HG03039 (cell line): ENCODE data around the gene RAB6B.

ENCODE experiments used
- ATAC-seq: cut with Tn5 transposase; IDR thresholded peaks from one replicate; pipeline ENCODE4 v1.9.1; 2021; ENCODE audit warnings: mild to moderate bottlenecking, moderate library complexity; ENCODE audit not compliant: unreplicated experiment

Gene RAB6B

DNA sequence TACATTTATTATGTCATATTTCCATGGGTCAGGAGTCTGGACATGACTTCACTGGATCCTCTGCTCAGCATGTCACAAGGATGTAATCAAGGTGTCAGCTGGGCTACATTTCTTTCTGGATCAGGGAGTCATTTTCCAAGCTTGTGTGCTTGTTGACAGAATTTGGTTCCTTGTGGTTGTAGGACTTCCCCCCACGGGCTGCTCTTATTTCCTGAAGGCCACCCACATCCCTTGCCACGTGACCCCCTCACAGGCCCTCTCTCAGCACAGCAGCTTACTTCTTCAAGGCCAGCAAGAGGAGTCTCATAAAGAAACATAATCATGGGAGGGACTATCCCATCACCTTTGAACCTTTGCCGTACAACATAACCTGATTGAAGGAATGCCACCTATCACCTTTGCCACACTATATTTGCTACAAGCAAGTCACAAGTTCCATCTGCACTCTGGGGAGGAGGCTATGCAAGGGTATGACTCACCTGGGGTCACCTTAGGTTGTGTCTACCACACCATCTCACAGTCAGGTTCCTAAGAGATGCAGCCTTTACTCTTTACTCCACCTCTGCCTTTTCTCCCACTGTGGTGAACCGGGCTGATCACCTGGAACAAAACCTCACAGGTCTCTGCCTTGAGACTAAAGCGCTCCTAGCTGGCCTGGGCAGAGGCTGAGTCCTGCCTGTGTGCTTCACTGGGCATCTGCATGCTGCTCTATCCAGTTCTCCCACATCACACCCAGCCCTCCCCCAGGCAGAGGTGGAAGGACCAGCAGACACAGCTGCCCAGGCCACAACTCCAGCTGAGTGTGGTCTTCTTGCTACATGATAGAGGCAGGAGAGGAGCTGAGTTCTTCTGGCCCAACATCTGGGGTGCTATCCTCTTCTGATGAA lies 13.5 kb downstream of the RAB6B start:
- no peak for ATAC-seq

DNA sequence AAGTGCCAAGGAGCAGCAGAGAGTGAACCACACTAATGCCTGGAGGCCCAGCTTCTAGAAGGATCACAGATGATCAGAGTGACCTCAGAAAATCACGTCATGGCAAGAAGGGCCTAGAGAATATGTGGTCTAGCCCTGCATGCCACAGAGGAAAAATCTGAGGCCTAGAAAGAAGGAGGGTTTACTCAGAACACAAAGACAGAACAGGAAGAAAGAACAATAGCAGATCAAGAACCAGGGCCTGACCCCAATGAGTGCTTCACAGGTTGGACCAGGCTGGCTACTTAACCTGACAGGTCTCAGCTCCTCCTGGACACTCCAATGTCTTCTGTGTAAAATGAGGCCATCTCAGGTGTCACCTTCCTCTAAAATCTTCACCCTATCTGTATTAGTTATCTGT lies 14.2 kb downstream of the RAB6B start:
- ATAC-seq: no peak

DNA sequence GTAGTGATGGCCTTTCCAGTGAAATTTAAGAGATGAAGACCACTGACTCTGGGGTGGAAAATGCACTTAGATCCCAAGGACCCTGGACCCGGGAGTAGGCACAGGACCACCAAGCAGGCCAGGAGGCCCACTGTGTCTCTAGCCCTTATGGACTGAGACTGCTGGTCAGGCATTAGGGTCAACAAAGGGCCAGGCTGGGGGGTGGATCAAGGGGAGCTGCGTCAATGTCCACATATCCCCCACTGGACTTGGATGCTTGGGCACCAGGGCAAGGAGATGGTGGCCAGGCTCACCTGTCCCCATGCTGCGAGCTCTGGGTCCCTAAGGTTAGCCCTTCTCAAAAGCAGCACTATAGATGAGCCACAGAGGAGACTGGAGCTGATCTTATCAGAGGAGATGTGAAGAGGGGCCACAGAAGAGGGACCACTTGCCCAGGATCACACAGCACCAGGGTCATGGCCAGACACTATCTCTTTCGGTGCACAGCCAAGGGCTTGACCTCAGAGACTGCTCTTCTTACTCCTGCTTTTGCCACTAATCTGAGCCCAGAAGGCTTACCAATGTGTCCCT lies 14.7 kb downstream of the RAB6B start:
- ATAC-seq: no peak

DNA sequence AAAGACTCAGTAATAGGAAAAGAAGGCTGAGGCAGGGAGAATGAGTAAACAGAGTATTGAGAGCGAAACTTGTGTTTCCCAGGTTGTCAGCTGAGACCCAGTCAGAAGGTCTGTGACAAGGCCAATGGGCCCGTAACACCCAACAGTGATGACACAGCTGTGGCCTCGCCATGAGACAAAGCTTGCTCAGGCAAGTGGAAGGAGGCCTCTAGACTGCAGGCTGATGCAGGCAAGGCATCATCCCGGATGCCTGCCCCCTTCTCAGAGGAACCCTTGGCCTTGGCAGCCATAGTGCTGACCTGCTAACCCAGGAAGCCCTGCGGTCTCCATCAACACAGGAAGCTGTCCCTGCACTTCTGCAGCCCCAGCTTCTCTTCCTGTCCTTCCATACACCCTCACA lies 15.4 kb downstream of the RAB6B start:
- no peak for ATAC-seq

DNA sequence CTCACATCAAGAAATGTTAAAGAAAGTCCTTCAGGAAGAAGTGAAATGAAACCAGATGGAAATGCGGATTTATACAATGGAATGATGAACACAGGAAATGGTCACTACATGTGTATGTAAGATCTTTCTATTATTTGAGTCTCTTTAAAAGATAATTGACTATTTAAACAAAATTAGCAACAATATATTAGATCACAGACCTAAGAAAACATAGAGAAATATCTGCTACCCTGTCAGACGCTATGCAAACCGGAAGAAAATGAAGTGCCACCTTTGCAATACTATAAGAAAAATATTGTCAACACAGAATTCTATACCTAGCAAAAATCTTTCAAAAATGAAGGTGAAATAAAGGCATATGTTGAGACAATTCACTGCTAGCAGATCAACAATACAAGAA lies 17.2 kb downstream of the RAB6B start:
- no peak for ATAC-seq

DNA sequence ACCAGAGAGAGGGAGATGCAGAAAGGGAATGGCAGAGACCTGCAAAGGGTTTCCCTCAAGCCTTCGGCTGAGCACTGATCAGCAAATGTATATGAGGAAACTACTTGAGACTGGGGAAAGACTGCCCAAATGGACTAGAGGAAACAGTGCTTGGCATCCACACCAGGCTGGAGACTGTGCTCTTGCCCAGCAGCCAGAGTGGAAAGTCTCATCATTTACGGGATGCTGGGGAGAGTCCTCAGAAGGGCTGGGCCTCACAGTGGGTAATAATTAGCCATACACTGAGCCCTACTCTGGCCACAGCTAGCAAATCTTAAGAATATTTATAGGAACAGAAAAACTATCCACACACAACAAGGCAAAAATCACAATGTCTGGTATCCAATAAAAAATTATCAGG lies 18.5 kb downstream of the RAB6B start:
- ATAC-seq: no peak

DNA sequence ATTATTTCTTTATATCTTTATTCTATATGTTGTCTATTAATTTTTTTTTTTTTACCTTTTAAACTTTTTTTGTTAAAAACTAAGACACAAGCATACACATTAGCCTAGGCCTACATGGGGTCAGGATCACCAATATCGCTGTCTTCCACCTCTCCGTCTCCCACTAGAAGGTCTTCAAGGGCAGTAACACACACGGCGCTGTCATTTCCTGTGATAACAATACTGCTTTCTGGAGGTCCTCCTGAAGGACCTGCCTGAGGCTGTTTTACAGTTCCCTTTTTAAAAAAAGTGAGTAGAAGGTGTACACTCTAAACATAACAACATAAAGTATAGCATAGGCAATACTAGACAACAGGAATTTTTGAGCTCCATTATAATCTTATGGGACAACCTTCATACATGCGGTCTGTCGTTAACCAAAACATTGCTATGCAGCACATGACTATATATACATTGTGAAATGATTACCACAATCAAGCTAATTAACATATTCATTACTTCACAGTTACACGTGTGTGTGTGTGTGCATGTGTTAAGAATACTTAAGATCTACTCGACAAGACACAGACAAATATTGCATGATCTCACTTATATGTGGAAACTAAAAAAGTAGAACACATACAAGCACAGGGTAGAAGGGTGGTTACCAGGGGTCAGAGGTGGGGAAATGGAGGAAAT lies 20.8 kb downstream of the RAB6B start:
- ATAC-seq: no peak

DNA sequence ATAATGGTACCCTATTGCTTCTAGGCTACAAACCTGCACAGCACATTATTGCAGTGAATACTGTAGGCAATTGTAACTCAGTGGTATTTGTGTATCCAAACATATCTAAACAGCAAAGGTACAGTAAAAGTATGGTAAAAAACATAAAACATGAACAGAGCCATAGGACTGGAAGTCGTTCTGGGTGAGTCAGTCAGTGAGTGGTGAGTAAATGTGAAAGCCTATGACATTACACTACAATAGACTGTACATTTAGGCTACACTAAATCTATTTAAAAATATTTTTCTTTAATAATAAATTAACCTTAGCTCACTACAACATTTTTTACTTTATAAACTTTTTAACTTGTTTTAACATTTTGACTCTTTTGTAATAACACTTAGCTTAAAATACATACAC lies 21.3 kb downstream of the RAB6B start:
- ATAC-seq: no peak

DNA sequence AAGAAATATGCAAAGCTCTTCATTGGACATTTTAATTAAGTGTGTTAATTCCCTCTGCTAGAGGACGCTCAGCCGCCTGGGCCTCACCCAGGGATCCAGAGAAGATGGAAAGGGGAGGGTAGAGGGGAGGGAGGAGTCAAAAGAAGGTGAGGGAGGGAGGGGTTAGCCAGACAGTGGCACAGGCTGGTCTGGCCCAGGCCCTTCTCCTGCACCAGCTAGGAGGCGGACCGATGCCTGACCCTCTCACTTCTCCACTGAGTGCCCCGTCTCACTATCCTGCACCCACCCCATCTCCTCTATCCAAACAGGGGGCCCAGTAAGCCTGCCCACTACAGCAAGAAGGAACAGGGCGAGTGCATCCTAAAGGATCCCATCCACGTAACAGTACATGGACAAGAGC lies 22.9 kb downstream of the RAB6B start:
- no peak for ATAC-seq

DNA sequence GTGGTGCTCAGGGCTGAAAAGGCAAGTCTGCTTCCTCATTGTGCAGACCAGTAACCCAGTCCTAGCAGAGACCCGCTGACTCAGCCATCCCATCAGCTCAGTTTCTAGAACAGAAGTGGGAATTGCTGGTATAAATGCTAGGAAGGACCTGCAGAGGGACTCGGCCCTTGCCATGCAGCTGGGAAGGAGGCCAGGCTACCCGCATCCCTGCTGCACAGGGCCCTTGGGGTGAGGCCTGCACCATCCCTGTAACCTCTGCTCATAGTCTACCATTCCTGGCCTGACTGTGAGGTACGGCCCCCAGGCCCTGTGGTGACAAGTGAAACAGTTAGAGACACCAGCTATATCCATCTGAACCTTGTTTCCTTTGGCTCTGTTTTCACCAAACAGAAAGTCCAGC lies 23.5 kb downstream of the RAB6B start:
- no peak for ATAC-seq

DNA sequence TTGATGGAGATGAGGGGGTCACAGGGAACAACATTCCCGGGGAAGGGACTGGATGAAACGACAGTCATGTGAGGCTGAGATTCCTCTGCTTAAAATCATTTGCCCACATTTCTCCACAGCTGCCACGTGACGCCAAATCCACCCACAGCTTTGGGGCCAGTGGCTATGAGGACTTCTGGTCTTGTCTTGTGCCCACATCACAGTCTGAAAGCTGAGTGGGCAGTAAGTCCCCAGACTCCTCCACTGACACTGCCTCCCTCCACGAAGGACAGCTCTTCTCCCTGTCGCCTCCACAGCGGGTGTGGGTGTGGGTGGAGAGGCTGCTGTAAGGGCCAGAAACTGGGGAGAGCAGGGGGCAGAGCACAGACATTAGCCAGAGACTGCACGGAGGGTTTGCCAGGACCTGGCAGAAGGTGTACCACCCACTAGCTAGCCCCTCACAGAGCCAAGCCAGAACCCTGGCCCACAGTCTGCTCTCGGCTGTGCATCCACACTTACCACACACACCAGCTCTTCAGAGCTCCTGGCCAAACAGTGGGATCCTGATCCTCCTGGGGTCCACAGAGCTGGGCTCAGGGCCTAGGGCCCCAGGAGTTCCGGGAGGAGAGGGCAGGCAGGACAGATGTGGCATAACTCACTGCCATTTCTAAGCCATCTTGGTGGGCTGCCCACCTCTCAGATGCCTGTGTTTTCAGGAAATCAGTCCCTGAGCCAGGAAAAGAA lies 24.2 kb downstream of the RAB6B start:
- no peak for ATAC-seq

DNA sequence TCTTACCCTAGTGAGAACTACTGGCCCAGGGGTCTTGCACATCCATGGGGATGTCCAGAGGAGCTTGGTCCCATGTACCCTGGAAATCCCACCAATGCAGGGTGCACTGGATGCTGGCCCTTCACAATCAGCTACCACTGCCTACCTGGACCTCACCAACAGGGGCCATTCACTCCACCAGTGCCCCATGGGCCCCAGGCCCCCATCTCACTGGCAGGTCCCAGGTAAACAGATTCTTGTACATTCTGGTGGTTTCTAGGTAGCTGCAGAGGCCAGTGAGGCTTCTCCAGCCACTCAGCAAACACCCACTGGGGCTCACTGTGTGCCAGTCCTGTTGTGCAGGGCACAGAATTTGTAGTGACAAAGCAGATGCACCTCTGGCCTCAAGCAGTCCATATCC lies 24.9 kb downstream of the RAB6B start:
- ATAC-seq: no peak

DNA sequence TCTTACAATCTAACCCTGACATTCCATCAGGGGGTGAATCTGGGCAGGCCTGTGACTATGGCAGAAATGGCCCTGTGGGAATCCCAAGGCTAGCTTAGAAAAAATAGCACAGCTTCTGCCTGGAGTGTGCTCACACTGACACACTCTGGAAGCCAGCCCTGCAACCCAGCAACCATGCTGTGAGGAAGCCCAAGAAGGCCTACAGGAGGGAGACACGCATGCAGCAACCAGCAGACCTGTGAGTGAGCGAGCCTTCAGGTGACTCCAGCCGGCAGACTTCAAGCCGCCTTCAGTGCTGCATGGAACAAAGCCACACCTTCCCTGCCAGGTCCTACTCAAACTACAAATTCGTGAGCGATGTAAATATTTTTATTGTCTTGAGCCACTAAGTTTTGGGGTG lies 26.1 kb downstream of the RAB6B start:
- ATAC-seq: no peak

DNA sequence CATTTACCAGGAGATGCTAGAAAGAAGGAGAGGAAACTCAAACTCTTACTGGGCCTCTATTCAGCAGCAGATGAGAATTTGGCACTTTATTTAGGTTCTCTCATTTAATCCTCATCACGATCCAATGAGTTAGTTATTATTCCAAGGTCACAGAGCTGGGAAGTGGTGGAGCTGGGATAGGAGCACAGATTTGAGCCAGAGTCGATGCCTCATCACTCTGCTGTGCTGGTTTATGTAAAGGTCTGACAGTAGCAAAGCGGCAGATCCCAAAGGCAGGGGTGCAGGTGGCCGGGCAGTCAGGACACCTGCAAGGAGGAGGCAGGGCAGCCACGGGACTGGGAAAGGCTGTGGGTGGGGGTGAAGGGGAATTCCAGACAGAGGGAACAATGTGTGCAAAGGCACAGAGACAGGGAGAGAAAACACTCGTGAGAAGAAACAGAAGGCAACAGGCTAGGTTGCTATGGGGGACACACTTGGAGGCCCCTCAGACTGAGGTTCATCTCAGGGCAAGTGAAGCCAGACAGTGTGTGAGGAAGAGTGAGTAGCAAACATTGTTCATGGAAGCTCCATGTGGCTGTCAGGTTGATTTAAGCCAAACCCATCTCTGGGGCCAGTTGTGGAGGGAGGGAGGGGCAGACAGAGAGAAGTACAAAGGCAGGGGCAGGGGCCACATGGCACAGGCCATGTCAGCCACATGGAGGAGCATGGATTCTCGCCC lies 26.8 kb downstream of the RAB6B start:
- ATAC-seq: no peak

DNA sequence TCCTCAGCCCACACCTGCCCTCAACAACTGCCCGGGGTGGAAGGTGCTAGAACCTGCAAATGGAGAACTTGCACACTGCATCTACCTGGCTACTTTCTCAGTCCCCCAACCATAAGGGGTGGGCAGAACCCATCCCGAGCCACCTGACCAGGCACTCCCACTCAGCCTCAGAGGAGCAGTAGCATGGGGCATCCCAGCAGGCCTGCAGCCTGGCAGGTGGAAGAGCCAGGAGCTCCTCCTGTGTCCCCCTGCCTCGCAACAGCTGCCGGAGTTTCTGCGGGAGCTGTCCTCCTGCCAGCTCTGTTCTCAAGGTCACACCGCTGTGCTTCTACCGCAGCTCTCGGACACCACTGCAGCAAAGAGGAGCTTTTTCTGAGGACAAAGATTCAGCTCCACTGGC lies 27.5 kb downstream of the RAB6B start:
- no peak for ATAC-seq

DNA sequence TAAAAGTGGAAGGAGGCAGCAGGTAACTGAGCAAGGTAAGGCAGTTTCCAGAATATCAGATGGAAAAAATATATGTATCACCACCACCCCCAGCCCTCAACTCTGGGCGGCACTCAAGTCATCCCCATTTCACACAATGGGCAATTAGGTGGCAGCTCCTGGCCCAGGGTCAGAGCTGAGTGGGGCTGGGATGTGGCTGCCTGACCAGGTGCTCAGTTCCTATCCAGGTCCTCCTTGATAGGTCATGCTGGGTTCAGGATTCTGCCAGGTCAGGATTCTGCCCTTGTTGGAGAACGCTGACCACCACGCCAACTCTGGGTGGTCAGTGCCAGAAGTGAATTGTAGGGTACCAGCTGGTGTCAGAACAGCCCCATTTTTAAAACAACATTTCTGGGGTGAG lies 29.5 kb downstream of the RAB6B start:
- no peak for ATAC-seq

DNA sequence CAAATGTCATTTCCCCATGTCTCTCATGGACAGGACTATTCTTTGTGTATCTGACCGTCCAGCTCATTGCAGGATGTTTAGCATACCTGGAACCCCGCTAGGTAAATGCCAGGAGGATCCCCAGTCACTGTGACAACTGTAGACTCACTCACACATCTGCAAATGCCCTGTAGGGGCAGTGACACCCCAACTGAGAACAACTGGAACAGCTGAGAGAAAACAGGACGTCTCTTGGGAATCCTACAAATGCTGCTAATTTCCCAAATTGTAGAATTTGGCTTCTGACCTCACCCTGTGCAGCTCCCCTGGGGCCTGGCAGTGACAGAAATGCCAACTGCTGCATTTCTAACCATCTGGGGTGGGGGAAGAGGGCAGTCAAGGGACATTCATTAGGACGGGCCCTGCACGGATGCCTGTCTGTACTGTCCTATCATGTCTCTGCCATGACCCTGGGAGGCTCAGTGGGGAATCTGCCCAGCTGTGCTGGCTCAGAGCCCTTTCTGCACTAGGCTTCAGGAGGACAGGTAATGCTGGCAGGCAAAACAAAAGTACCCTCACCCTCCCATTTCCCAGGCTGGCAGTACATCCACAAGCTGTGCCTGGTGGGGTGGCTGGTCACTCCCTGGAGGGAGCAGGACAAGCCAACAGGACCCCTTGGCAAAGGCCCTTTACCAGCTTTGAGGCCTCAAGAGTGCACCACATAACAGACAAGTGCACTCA lies 30.4 kb downstream of the RAB6B start:
- ATAC-seq: no peak

DNA sequence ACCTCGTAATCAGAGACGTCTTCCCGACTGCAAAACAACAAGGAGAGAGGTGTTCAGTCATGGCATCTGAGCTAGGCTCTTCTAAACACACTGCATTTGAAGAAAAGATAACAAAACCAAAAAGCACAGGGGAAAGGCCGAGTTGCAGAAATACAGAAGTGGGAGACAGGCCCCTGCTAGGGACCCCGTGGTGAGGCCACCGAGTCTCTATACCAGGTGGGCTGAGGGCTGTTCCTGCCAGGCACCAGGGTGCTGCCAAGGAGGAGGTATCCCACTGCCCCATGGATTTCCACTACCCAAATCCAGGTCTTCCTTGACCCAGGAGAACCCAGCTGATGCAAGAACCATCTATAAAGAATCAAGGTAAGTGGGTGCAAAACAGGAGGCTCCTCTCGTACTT lies 31.1 kb downstream of the RAB6B start:
- ATAC-seq: no peak

DNA sequence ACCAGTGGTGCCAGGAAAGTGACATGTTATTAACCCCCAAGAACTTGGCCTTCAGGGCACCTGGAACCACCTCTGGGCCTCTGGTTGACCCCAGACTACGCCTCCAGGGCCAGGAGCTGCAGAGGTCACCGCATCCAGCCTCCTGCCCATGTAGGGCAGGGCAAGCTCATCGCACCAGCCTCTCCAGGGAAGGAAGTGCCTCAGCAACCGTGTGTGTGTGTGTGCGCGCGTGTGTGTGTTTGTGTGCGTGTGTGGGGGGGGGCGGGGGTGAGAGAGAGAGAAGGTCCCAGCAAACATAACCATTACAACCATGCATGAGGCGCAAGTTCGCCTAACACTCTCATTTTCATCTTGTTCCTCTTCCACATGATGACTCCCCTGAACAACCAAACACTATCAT lies 31.8 kb downstream of the RAB6B start:
- no peak for ATAC-seq

DNA sequence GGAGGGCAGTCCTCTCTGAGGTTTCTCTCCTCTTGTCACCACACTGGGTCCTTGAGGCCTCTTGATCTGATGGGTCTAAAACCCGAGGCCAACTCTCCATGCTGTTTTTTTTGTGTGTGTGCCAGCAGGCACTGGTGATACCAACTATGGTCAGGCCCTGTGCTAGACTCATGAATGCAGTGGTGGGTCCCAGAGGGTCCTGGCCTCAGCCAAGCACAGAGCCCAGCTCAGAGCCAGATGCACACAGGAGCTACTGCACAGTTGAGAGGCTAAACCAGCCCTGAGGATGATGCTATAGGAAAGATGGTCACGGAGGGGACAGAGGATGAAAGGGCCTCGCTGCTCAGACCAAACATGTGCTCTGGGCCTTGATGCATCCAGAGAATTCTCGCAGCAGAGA lies 33.5 kb downstream of the RAB6B start:
- ATAC-seq: no peak
